OCI-LY3 (cell line): ENCODE results near the gene PKD1.
"Not testable (repeated sequence)": the region's sequence is repeated elsewhere in the genome, so short reads cannot be mapped to it uniquely, and the experiment has no call there.

Experiments used
- EZH2phosphoT487 ChIP-seq: fragments of 200-600 bp; shearing (Covaris generic); IDR thresholded peaks from 2 replicates; pipeline ENCODE4 v1.6.1; 2018; ENCODE audit warnings: antibody characterized with exemption, mixed run types, low read depth
- TF ChIP-seq, protein P1 (sequence below): fragments of 200-600, 300-600 bp; sonication (generic); IDR thresholded peaks from 2 replicates; pipeline ENCODE4 v1.5.1; 2014; ENCODE audit warnings: antibody characterized with exemption, low read length, low read depth

- not testable (repeated sequence) for TF ChIP-seq EZH2phosphoT487
- TF ChIP-seq, protein P1, sequence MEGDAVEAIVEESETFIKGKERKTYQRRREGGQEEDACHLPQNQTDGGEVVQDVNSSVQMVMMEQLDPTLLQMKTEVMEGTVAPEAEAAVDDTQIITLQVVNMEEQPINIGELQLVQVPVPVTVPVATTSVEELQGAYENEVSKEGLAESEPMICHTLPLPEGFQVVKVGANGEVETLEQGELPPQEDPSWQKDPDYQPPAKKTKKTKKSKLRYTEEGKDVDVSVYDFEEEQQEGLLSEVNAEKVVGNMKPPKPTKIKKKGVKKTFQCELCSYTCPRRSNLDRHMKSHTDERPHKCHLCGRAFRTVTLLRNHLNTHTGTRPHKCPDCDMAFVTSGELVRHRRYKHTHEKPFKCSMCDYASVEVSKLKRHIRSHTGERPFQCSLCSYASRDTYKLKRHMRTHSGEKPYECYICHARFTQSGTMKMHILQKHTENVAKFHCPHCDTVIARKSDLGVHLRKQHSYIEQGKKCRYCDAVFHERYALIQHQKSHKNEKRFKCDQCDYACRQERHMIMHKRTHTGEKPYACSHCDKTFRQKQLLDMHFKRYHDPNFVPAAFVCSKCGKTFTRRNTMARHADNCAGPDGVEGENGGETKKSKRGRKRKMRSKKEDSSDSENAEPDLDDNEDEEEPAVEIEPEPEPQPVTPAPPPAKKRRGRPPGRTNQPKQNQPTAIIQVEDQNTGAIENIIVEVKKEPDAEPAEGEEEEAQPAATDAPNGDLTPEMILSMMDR = not testable (repeated sequence)
Observed at GRCh38 chr16:2112539-2113106, 23.1 kb downstream of the PKD1 start.
